ENCODE data around the gene FCER1A. TPM values are rescaled to one million over a fixed set of nuclear protein-coding genes. Genes with fewer than 3 reads are reported as not detected.

Gene FCER1A
- total RNA-seq, 1 donor from 2014 or later, result not detected

- DNase-seq (ENCODE audit: low read depth), result no peak
Observed at GRCh38 chr1:159352436-159352835, 50.3 kb downstream of the FCER1A start.

Other genes with a start within 250 kb of the FCER1A start
- gene AIM2, start 225.6 kb upstream of the FCER1A start, total RNA-seq, result not detected in 2 replicates
- under 0.01 and 0.85 TPM in 2 replicates for gene CADM3, start 130.7 kb upstream of the FCER1A start, total RNA-seq
- gene ACKR1, start 97.5 kb upstream of the FCER1A start, total RNA-seq, result not detected in 2 replicates
- not detected in 2 replicates for gene OR10J4, start 129.9 kb downstream of the FCER1A start, total RNA-seq
- not detected in 2 replicates for gene OR10J1, start 137.4 kb downstream of the FCER1A start, total RNA-seq
- gene OR10J5, start 233.7 kb downstream of the FCER1A start, total RNA-seq, result not detected in 2 replicates